Keratinocyte (primary cell): Measurements from ENCODE around the gene WDR26. TPM values are rescaled to one million over a fixed set of nuclear protein-coding genes. Genes with fewer than 3 reads are reported as not detected.

Experiments
- DNase-seq: peaks from one replicate; pipeline ENCODE4 v3.0.0-alpha.2; 2011; ENCODE audit warnings: low read depth, missing footprints, low spot score
- FAIRE-seq: peaks from 2 replicates; lab custom pipeline; 2011; peaks lifted over from hg19 to GRCh38; lab: Jason Lieb, UNC
- H2AFZ ChIP-seq: 2 replicates; pipeline ENCODE4 v1.6.0; 2012; ENCODE audit warnings: low read length, control low read depth, inconsistent platforms; ENCODE audit not compliant: control insufficient read depth
- H3K27ac ChIP-seq: 2 replicates; pipeline ENCODE4 v1.5.1; 2011; ENCODE audit warnings: low read length; ENCODE audit not compliant: control insufficient read depth, insufficient read depth
- H3K27me3 ChIP-seq: 3 replicates; pipeline ENCODE4 v1.6.0; 2011; ENCODE audit warnings: low read length; ENCODE audit not compliant: control insufficient read depth, insufficient read depth; ENCODE audit errors: extremely low read depth
- H3K36me3 ChIP-seq, 2 experiments: 2 replicates in 1 of 2; 3 replicates in 1 of 2; pipeline ENCODE4 v1.5.1; 2011; ENCODE audit warnings: low read length in 2 of 2, mild to moderate bottlenecking in 1 of 2; ENCODE audit not compliant: control insufficient read depth in 2 of 2, insufficient read depth in 2 of 2; ENCODE audit errors: extremely low read depth in 1 of 2
- H3K4me1 ChIP-seq: 3 replicates; pipeline ENCODE4 v1.5.1; 2011; ENCODE audit warnings: low read length; ENCODE audit not compliant: control insufficient read depth, insufficient read depth; ENCODE audit errors: extremely low read depth
- H3K4me2 ChIP-seq: 3 replicates; pipeline ENCODE4 v1.6.0; 2011; ENCODE audit warnings: low read depth, low read length; ENCODE audit not compliant: control insufficient read depth, insufficient read depth; ENCODE audit errors: extremely low read depth
- H3K4me3 ChIP-seq, 3 experiments: fragments of 200-600 bp in 1 of 3; sonication (generic) in 1 of 3; 2 replicates in 2 of 3; 3 replicates in 1 of 3; pipeline ENCODE4 v1.5.1; 2011 to 2016; ENCODE audit warnings: low read length in 3 of 3, mild to moderate bottlenecking in 3 of 3, control low read depth in 2 of 3, inconsistent platforms in 1 of 3, low read depth in 1 of 3, mixed read lengths in 1 of 3, mixed run types in 1 of 3, moderate library complexity in 1 of 3; ENCODE audit not compliant: control insufficient read depth in 2 of 3, insufficient read depth in 2 of 3; ENCODE audit errors: extremely low read depth in 1 of 3
- H3K79me2 ChIP-seq: 2 replicates; pipeline ENCODE4 v1.6.0; 2012; ENCODE audit warnings: low read length; ENCODE audit not compliant: control insufficient read depth, insufficient read depth
- H3K9ac ChIP-seq: 3 replicates; pipeline ENCODE4 v1.6.0; 2011; ENCODE audit warnings: low read length; ENCODE audit not compliant: control insufficient read depth, insufficient read depth; ENCODE audit errors: extremely low read depth
- H3K9me1 ChIP-seq: 3 replicates; pipeline ENCODE4 v1.6.0; 2011; ENCODE audit warnings: low read length; ENCODE audit not compliant: control insufficient read depth, insufficient read depth; ENCODE audit errors: extremely low read depth
- H3K9me3 ChIP-seq: 2 replicates; pipeline ENCODE4 v1.5.1; 2012; ENCODE audit warnings: low read depth, low read length; ENCODE audit not compliant: control insufficient read depth
- H4K20me1 ChIP-seq: 3 replicates; pipeline ENCODE4 v1.6.0; 2011; ENCODE audit warnings: low read length; ENCODE audit not compliant: control insufficient read depth, insufficient read depth; ENCODE audit errors: extremely low read depth
- EZH2 ChIP-seq: IDR thresholded peaks from one replicate; pipeline ENCODE4 v1.6.1; 2012; ENCODE audit warnings: inconsistent platforms, mild to moderate bottlenecking, low read length, moderate library complexity
- dilution Hi-C: fragments of 300-500 bp; cut with MboI; formaldehyde crosslinking; loops from one replicate; pipeline ENCODE4 v1.7.0; 2020; ENCODE audit warnings: low sequenced_read_pairs; ENCODE audit not compliant: extremely low pct_ligation_motif_present
- polyA plus RNA-seq, 5 experiments: library from polyadenylated mRNA; depleted of rRNA in 3 of 5; stranded (reverse) in 3 of 5; stranded (forward) in 1 of 5; unstranded in 1 of 5; fragments of >200 nt; gene quantifications; 1 replicate in 1 of 5; 2 replicates in 3 of 5; 3 replicates in 1 of 5; pipeline versions ENCODE4 v1.2.1 to v1.2.3, GENCODE V29; 2011 to 2012; ENCODE audit warnings: missing spikeins in 2 of 5, low read depth in 1 of 5, low replicate concordance in 1 of 5
- TF ChIP-seq, protein P1 (sequence below), 3 experiments: IDR thresholded peaks in 1 of 3; conservative IDR thresholded peaks in 1 of 3; optimal IDR thresholded peaks in 1 of 3; 2 replicates in 2 of 3; 3 replicates in 1 of 3; pipeline versions ENCODE3 to v1.5.1; 2011; ENCODE audit warnings: low read length in 3 of 3, mild to moderate bottlenecking in 3 of 3, moderate library complexity in 2 of 3, control low read depth in 1 of 3, inconsistent platforms in 1 of 3; ENCODE audit not compliant: insufficient read depth in 2 of 3; ENCODE audit errors: extremely low read depth in 1 of 3

The WDR26 gene
- polyA plus RNA-seq, 1 donor (not counting 4 experiments of a cell fraction or from before 2014, with no cell fraction given) = 46.4 TPM

- H3K4me2 ChIP-seq = no peak overlapping the region
- DNase-seq (no peak), FAIRE-seq (no peak)
- H3K36me3 ChIP-seq = peaks cover 24 to 34% of the 10 kb centered on the region in 2 experiments
- H3K4me3 ChIP-seq = no peak overlapping the region
- H4K20me1 ChIP-seq = no peaks in the 10 kb centered on the region
- no peak overlapping the region for H3K27ac ChIP-seq
- no peaks in the 10 kb centered on the region for H3K27me3 ChIP-seq
- no peaks in the 10 kb centered on the region for H3K9me1 ChIP-seq
- H3K79me2 ChIP-seq = no peaks in the 10 kb centered on the region
- H2AFZ ChIP-seq = no peak overlapping the region
- dilution Hi-C loops = no loop called here
- H3K9ac ChIP-seq = no peak overlapping the region
- H3K4me1 ChIP-seq = no peaks in the 10 kb centered on the region
- H3K9me3 ChIP-seq = no peaks in the 10 kb centered on the region
- TF ChIP-seq, protein P1, sequence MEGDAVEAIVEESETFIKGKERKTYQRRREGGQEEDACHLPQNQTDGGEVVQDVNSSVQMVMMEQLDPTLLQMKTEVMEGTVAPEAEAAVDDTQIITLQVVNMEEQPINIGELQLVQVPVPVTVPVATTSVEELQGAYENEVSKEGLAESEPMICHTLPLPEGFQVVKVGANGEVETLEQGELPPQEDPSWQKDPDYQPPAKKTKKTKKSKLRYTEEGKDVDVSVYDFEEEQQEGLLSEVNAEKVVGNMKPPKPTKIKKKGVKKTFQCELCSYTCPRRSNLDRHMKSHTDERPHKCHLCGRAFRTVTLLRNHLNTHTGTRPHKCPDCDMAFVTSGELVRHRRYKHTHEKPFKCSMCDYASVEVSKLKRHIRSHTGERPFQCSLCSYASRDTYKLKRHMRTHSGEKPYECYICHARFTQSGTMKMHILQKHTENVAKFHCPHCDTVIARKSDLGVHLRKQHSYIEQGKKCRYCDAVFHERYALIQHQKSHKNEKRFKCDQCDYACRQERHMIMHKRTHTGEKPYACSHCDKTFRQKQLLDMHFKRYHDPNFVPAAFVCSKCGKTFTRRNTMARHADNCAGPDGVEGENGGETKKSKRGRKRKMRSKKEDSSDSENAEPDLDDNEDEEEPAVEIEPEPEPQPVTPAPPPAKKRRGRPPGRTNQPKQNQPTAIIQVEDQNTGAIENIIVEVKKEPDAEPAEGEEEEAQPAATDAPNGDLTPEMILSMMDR (optimal IDR thresholded peaks at IDR 0.05 in 1 of 3, IDR thresholded peaks at IDR 0.05 in 1 of 3, conservative IDR thresholded peaks at IDR 0.05 in 1 of 3; ENCODE audit: extremely low read depth in 1 of 3, insufficient read depth in 2 of 3, low read length in 3 of 3) = no peak
- no peak for TF ChIP-seq EZH2
These were observed 41.3 kb downstream of the WDR26 start for GRCh38 chr1:224393294-224393693.

DNA sequence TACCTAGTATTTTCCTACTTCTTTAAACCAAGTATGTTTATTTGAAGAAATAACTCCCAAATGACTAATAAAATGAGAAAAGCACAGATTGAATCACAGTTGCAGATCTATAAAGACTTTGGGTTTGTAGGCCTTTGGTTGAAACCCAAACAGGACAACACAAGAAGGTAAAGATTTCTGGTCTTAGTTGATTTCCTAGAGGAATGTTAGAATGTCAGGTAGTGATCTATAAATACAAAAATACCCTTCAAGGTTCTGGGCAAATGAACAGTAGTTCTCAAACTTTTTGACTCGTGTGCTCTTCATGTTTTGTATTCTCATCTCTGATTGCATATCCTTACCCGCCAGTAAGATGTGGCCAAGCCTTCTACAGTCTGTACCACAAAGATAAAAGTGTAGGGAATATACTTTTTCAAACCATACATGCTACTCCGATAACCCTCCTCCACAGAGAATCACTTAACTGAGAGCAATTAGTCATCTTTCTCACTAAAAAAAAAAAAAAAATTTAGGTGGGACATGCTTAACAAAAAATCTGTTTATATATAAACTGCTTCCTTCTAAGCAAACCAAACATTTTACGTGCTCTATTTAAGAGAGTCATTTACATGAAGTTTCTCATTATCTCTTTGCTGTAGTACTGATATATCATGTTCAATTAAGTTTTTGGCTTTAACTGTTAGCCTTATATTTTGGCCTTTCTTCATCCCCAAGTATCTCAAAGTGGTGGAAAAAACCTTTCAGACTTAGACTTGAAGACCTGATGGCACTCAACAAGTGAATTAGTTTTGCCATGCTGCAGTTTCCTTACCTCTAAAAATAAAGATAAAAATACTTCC lies 42.0 kb downstream of the WDR26 start:
- Histone ChIP-seq H3K27ac (no peak overlapping the region), H3K27me3 (no peaks in the 10 kb centered on the region), H3K36me3 (peaks cover 20 to 34% of the 10 kb centered on the region in 2 experiments), H3K4me3 (no peak overlapping the region), H3K79me2 (no peaks in the 10 kb centered on the region), H3K9me1 (no peaks in the 10 kb centered on the region), H4K20me1 (no peaks in the 10 kb centered on the region), H3K4me2 (no peak overlapping the region), H3K9me3 (no peaks in the 10 kb centered on the region), H3K4me1 (no peaks in the 10 kb centered on the region), H2AFZ (no peak overlapping the region), H3K9ac (no peak overlapping the region)
- dilution Hi-C loops = no loop called here
- TF ChIP-seq, protein P1 (optimal IDR thresholded peaks at IDR 0.05 in 1 of 3, IDR thresholded peaks at IDR 0.05 in 1 of 3, conservative IDR thresholded peaks at IDR 0.05 in 1 of 3; ENCODE audit: extremely low read depth in 1 of 3, insufficient read depth in 2 of 3, low read length in 3 of 3) = no peak
- no peak for TF ChIP-seq EZH2
- DNase-seq (no peak), FAIRE-seq (no peak)
